K562 treated with DMSO at 1 percent for 12 hours (cell line): ENCODE measurements around the gene GTF3C2. TPM values are rescaled to one million over a fixed set of nuclear protein-coding genes. Genes with fewer than 3 reads are reported as not detected.

Experiments
- total RNA-seq: library from RNA; unstranded; fragments of 300-600 nt; gene quantifications from 2 replicates; pipeline ENCODE4 v1.2.3, GENCODE V29; 2022; ENCODE audit not compliant: insufficient read depth

Gene GTF3C2, protein sequence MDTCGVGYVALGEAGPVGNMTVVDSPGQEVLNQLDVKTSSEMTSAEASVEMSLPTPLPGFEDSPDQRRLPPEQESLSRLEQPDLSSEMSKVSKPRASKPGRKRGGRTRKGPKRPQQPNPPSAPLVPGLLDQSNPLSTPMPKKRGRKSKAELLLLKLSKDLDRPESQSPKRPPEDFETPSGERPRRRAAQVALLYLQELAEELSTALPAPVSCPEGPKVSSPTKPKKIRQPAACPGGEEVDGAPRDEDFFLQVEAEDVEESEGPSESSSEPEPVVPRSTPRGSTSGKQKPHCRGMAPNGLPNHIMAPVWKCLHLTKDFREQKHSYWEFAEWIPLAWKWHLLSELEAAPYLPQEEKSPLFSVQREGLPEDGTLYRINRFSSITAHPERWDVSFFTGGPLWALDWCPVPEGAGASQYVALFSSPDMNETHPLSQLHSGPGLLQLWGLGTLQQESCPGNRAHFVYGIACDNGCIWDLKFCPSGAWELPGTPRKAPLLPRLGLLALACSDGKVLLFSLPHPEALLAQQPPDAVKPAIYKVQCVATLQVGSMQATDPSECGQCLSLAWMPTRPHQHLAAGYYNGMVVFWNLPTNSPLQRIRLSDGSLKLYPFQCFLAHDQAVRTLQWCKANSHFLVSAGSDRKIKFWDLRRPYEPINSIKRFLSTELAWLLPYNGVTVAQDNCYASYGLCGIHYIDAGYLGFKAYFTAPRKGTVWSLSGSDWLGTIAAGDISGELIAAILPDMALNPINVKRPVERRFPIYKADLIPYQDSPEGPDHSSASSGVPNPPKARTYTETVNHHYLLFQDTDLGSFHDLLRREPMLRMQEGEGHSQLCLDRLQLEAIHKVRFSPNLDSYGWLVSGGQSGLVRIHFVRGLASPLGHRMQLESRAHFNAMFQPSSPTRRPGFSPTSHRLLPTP
- total RNA-seq = 28.5 and 55.0 TPM in 2 replicates

GRCh38 chr2:27356382-27357181, at the start of gene GTF3C2:
Gene GTF3C2 (minus strand): TSS chr2:27356764. CDS start chr2:27343554, 13,210 bp downstream.

GRCh38 chr2:27380626-27381545, 24.3 kb upstream of the GTF3C2 start, which contains the start of gene ZNF513:
Gene ZNF513 (minus strand): TSS chr2:27380734. CDS start chr2:27380526, 208 bp downstream.

GRCh38 chr2:27370026-27370815, 13.7 kb upstream of the GTF3C2 start, which contains the start of the genes EIF2B4 and SNX17:
Gene EIF2B4 (minus strand): TSS chr2:27370338. CDS start chr2:27370314, 24 bp downstream.
Gene SNX17 (plus strand): TSS chr2:27370616. CDS start chr2:27370744, 128 bp downstream.

DNA sequence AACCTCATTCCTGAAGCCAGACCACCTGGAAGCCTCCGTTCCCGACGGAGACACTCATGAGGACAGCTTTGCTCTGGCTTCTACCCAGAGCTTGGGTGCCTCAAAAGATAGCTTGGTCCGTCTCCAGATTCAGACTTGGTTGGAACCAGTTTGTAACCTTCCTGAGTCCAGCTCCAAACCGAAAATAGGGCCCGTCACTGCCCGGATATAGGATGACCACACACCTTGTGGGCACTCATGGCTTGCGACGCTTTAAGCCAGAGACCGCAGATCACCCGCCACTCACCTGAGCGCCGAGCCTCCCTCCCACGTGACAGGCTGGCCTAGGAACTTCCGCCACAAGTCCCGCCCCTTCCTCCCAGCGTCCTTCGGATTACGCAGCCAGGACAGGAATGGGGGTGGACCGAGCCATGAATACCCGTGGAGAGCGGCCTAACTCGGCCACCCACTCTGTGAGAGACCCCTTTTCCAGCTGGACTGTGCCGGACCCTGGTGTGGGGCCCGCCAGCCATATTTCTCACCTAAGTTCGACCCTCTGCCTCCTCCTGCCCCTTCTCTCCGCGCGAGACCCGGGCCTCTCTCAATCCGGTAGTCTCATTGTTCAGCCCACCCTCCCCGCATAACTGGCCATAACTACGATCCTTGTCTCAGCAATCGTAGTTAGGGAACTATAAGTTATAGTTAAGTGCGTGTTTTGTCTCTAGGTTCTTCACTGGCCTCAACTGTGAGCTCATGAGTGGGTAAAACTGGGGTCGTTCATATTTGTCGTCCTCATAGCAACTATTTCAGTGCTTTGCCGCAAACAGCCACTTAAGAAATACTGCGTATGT, 33.6 kb downstream of the GTF3C2 start, which contains the start of gene MPV17:
MPV17 (minus strand) TSS at position 332 of the 830 bp plus-strand sequence. CDS start 580 bp downstream, outside the sequence.

DNA sequence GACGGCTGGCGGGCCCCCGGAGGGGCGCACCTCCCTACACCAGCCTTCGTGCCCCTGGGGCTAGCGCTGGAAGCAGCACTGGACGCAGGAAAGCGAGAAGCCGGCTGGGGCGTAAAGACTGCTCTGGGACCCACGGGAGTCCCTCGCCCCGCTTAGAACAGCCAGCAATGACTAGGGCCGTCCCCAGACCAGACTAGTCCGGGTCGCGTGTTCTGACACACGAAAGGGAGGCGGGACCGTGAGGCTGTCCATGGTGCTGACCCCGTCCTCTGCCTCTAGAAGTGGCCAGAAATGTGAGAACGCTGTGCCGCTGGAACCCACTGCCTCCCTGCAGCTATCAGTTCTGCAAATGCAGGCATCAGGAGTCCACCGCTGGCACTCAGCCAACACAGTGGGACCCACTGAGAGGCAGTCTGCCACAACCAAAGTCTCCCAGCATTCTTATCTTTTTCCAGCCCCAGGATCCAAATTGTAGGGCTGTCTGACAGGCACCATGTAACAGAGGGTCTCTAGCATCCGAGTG, 48.1 kb downstream of the GTF3C2 start, which contains the start of gene UCN:
UCN (minus strand) TSS at position 87 of the 523 bp plus-strand sequence. CDS start 550 bp downstream, outside the sequence.

DNA sequence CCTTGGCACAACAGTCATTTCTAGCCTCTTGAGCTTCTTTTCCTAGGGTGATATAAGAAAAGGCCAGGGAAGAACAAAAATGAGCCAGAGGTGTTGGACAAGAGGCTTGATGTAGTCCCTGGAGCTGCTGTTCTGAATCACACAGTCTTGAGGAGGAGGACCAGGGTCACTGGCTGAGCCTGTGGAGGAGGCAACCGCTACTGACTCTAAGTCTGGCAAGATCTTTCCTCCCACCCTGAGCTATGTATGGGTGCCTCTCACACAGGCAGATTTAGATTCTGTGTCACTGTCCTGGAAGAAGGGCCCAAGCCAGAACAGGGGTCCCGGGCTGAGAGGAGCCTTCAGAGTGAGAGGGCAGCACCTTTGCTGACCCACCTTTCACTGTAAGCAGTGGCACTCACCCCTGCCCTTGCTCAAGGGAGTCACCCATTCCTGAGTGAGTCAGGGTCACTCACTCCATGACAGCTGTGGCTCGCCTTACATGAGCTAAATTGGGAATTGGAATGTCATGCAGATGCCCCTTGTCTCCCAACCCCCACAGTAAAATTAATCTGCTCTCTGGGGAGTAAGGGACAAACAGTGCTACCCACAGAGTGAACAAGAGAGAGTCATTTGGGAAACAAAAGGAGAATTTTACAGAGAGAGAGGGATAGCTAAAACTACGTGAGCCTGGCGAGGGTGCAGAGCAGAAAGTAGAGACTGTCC, 74.6 kb downstream of the GTF3C2 start, which contains the start of gene TRIM54:
TRIM54 (plus strand) TSS at position 575 of the 705 bp plus-strand sequence. CDS start 303 bp downstream, outside the sequence.

Other genes with a start within 250 kb of the GTF3C2 start
- gene CGREF1, start 237.6 kb downstream of the GTF3C2 start, total RNA-seq = not detected in 2 replicates
- not detected in 2 replicates for gene ABHD1, start 232.9 kb downstream of the GTF3C2 start, total RNA-seq
- 70.9 and 81.1 TPM in 2 replicates for gene PREB, start 222.1 kb downstream of the GTF3C2 start, total RNA-seq
- gene PRR30, start 217.4 kb downstream of the GTF3C2 start, total RNA-seq = not detected in 2 replicates
- not detected in 2 replicates for gene TCF23, start 207.8 kb downstream of the GTF3C2 start, total RNA-seq
- gene ATRAID, start 144.7 kb downstream of the GTF3C2 start, total RNA-seq = 90.6 and 94.9 TPM in 2 replicates
- gene SLC5A6, start 144.5 kb downstream of the GTF3C2 start, total RNA-seq = 16.8 and 39.2 TPM in 2 replicates
- gene CAD, start 139.4 kb downstream of the GTF3C2 start, total RNA-seq = 24.7 and 44.2 TPM in 2 replicates
- 1.9 and 3.6 TPM in 2 replicates for gene SLC30A3, start 93.7 kb downstream of the GTF3C2 start, total RNA-seq
- not detected in 2 replicates for gene DNAJC5G, start 81.3 kb downstream of the GTF3C2 start, total RNA-seq
- not detected in 2 replicates for gene TRIM54, start 74.3 kb downstream of the GTF3C2 start, total RNA-seq
- gene UCN, start 48.3 kb downstream of the GTF3C2 start, total RNA-seq = 10.6 and 12.6 TPM in 2 replicates
- 51.4 and 75.4 TPM in 2 replicates for gene MPV17, start 33.7 kb downstream of the GTF3C2 start, total RNA-seq
- 65.5 and 71.2 TPM in 2 replicates for gene EIF2B4, start 13.6 kb upstream of the GTF3C2 start, total RNA-seq
- gene SNX17, start 13.9 kb upstream of the GTF3C2 start, total RNA-seq = 67.7 and 71.0 TPM in 2 replicates
- 9.7 and 14.6 TPM in 2 replicates for gene ZNF513, start 24.0 kb upstream of the GTF3C2 start, total RNA-seq
- gene PPM1G, start 52.8 kb upstream of the GTF3C2 start, total RNA-seq = 98.2 and 115 TPM in 2 replicates
- 51.5 and 71.6 TPM in 2 replicates for gene NRBP1, start 71.9 kb upstream of the GTF3C2 start, total RNA-seq
- gene KRTCAP3, start 85.6 kb upstream of the GTF3C2 start, total RNA-seq = 2.6 TPM in 1 of 2 replicates, not detected in the other
- 9.0 and 15.1 TPM in 2 replicates for gene IFT172, start 133.0 kb upstream of the GTF3C2 start, total RNA-seq
- 18.8 and 20.6 TPM in 2 replicates for gene FNDC4, start 138.4 kb upstream of the GTF3C2 start, total RNA-seq
- gene GCKR, start 140.1 kb upstream of the GTF3C2 start, total RNA-seq = not detected in 2 replicates
- 9.5 and 44.1 TPM in 2 replicates for gene ZNF512, start 226.3 kb upstream of the GTF3C2 start, total RNA-seq